Measurements from ENCODE around the gene TTLL12. TPM values are rescaled to one million over a fixed set of nuclear protein-coding genes. Genes with fewer than 3 reads are reported as not detected.

The TTLL12 gene
- total RNA-seq, 1 experiment from 2014 or later = 100 TPM

GRCh38 chr22:43135565-43135964 is 51.4 kb downstream of the TTLL12 start (continued):
- no peak for TF ChIP-seq ZBTB33 (IDR thresholded peaks at IDR 0.05; ENCODE audit: extremely low read depth, insufficient replicate concordance, low read length)
- TF ChIP-seq YY1 (IDR thresholded peaks at IDR 0.05; ENCODE audit: extremely low read depth, insufficient replicate concordance, low read depth, low read length) = no peak
- TF ChIP-seq RAD21 (IDR thresholded peaks at IDR 0.05; ENCODE audit: low read depth) = no peak
- no peak for TF ChIP-seq POLR2AphosphoS5 (IDR thresholded peaks at IDR 0.05; ENCODE audit: low read depth, low read length)
- no peak for TF ChIP-seq ZFX (IDR thresholded peaks at IDR 0.05)
- no peak for TF ChIP-seq EZH2phosphoT487 (IDR thresholded peaks at IDR 0.05; ENCODE audit: borderline replicate concordance)
- TF ChIP-seq SIN3A (IDR thresholded peaks at IDR 0.05; ENCODE audit: low read depth) = no peak
- TF ChIP-seq ATF3 (IDR thresholded peaks at IDR 0.05) = no peak
- TF ChIP-seq EZH2 (IDR thresholded peaks at IDR 0.05) = no peak
- TF ChIP-seq ELF1 (IDR thresholded peaks at IDR 0.05; ENCODE audit: borderline replicate concordance, low read depth) = no peak
- no peak for TF ChIP-seq CBX3 (IDR thresholded peaks at IDR 0.05; ENCODE audit: low read depth)
- no peak for TF ChIP-seq MAX (IDR thresholded peaks at IDR 0.05)

- BruUV-seq (replicated peaks) = no TSS peak
- Histone ChIP-seq H4K20me1 (ENCODE audit: insufficient read depth) (no peaks in the 10 kb centered on the region), H3K79me2 (ENCODE audit: insufficient read depth, low read length) (peaks cover 53% of the 10 kb centered on the region), H3K9me3 (ENCODE audit: control insufficient read depth in 1 of 2, insufficient read depth in 1 of 2, low read depth in 1 of 2, low read length in 2 of 2) (no peaks in the 10 kb centered on the region; a peak in 1 of 4 replicates), H3K4me1 (ENCODE audit: control insufficient read depth in 1 of 2, insufficient read depth in 2 of 2, low read length in 2 of 2) (peaks cover 3 to 6% of the 10 kb centered on the region in 2 experiments), H3K9me2 (ENCODE audit: insufficient read depth) (no peaks in the 10 kb centered on the region), H2AFZ (ENCODE audit: low read depth, low read length, poor library complexity, severe bottlenecking) (no peak overlapping the region), H3K36me3 (ENCODE audit: control insufficient read depth in 1 of 2, insufficient read depth in 2 of 2, low read length in 2 of 2) (peaks cover 46 to 57% of the 10 kb centered on the region in 2 experiments), H3K9ac (ENCODE audit: low read length) (no peak overlapping the region), H3K27ac (ENCODE audit: low read depth, low read length) (no peak overlapping the region), H3K4me3 (replicated peaks in 1 of 2; ENCODE audit: low read depth in 1 of 2, low read length in 2 of 2) (no peak overlapping the region), H3K4me2 (ENCODE audit: low read length) (no peak overlapping the region), H3K27me3 (ENCODE audit: insufficient read depth, low read length) (no peaks in the 10 kb centered on the region)
- DNase-seq (ENCODE audit: low read depth, low spot score) = no peak
- CTCF ChIA-PET = no interaction called here
- no peak for ATAC-seq
- RAD21 ChIA-PET (ENCODE audit: low non-redundant PET in 1 of 2, low total read pairs in 2 of 2, uncharacterized antibody in 2 of 2, unreplicated experiment in 2 of 2) = no interaction called here
- POLR2A ChIA-PET = no interaction called here
- intact Hi-C loops (cut with micrococcal nuclease) = no loop called here
- no peak for TF ChIP-seq SIN3A (IDR thresholded peaks at IDR 0.05; ENCODE audit: low read depth)
- no peak for TF ChIP-seq REST (IDR thresholded peaks at IDR 0.05; ENCODE audit: low read depth)
- no peak for TF ChIP-seq POLR2AphosphoS5 (IDR thresholded peaks at IDR 0.05; ENCODE audit: low read depth, low read length)
- no peak for TF ChIP-seq SP1 (IDR thresholded peaks at IDR 0.05; ENCODE audit: low read depth)
- no peak for TF ChIP-seq CBX3 (IDR thresholded peaks at IDR 0.05; ENCODE audit: low read depth)
- TF ChIP-seq ELF1 (IDR thresholded peaks at IDR 0.05; ENCODE audit: borderline replicate concordance, low read depth) = no peak
- no peak for TF ChIP-seq FOSL1 (IDR thresholded peaks at IDR 0.05; ENCODE audit: low read depth)
- TF ChIP-seq MAX (IDR thresholded peaks at IDR 0.05) = no peak
- no peak for TF ChIP-seq ZBTB33 (IDR thresholded peaks at IDR 0.05; ENCODE audit: extremely low read depth, insufficient replicate concordance, low read length)
- no peak for TF ChIP-seq TCF7L2 (IDR thresholded peaks at IDR 0.05; ENCODE audit: borderline replicate concordance, extremely low read depth, insufficient read depth, insufficient read length)
Measured at GRCh38 chr22:43134553-43134952, 52.4 kb downstream of the TTLL12 start.

All from HCT116 (cell line).